GM19455 (cell line): ENCODE data around the gene PLAU.
"Not testable (repeated sequence)": the region's sequence is repeated elsewhere in the genome, so short reads cannot be mapped to it uniquely, and the experiment has no call there.

Experiments used
- ATAC-seq: cut with Tn5 transposase; IDR thresholded peaks from one replicate; pipeline ENCODE4 v1.9.1; 2021; ENCODE audit not compliant: unreplicated experiment

PLAU gene

GRCh38 chr10:73948947-73949633 lies 38.2 kb downstream of the PLAU start:
- no peak for ATAC-seq

- no peak for ATAC-seq
Observed at GRCh38 chr10:73950155-73950948, 39.4 kb downstream of the PLAU start.

GRCh38 chr10:73953665-73954064 lies 42.7 kb downstream of the PLAU start:
- ATAC-seq, result no peak

DNA sequence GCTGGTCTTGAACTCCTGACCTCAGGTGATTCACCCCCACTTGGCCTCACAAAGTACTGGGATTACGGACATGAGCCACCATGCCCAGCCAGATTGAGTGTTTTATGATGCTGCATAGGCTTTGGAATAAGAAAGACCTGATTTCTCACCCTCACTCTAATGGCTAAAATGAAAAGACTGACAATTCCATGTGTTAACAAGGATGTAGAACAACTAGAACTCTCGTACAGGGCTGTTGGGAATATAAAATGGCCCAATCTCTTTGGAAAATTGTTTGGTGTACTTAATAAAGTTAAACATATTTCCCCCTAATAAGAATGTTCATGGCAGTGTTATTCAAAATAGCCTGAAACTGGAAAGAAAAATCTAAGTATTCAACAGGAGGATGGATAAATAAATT lies 43.8 kb downstream of the PLAU start:
- ATAC-seq, result no peak

GRCh38 chr10:73955719-73956118 lies 44.8 kb downstream of the PLAU start:
- ATAC-seq, result no peak

DNA sequence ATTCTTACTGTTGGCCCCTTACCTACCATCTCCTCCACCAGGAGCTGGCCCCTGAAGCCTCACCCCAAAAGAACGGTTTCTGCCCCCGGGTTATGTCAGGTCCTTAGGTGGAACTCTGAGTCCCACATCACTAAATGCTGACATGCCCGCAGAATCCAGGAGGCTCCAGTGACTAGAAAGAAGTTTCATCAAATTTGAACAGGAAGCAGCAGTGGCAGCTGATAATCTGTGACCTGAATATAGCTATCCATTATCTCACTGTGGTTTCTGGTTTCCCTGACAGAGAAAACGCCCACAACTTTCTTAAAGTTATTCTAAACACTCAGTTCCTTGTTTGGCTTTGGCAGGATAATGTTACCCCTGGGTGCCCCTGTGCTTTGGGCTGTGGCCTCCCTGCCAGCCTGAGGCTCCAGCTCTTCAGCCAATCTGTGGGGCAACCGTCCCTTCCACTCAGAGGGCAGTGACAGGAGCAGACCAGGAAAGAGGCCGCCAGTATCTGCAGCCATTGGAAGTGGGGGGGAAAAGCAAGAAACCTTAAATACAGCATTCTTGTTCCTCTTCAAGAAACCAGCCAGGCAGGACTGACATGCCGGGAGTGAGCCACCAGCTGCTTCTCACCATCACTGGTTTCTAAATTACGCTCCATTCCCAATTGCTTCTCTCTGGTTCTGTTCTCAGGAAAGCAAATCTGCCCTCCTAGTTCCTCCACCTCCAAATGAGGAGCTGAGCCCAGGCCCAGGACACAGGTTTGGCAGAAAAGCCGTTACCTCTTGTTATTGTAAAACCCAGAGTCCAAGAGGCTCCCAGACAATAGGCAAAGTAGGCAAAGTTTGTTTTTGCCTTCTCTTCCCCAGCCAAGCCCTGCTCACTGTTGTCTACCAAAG lies 45.8 kb downstream of the PLAU start:
- ATAC-seq, result no peak

GRCh38 chr10:73959484-73960243 lies 48.7 kb downstream of the PLAU start:
- peak; percentile 46 for ATAC-seq

- ATAC-seq, result no peak
Observed at GRCh38 chr10:73962386-73962785, 51.5 kb downstream of the PLAU start.

DNA sequence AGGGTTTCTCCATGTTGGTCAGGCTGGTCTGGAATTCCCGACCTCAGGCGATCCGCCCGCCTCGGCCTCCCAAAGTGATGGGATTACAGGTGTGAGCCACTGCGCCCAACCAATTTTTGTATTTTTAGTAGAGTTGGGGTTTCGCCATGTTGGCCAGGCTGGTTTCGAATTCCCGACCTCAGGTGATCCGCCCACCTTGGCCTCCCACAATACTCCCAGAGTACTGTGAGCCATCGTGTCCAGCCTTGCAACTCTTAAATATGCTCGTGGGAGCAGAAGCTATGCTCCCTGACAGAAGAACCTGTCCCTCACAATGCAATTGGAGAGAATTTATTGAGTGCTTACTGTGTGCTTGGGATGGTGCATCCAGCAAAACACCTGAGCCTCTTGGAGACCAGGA lies 52.6 kb downstream of the PLAU start:
- ATAC-seq, result not testable (repeated sequence)

- no peak for ATAC-seq
Observed at GRCh38 chr10:73964743-73965142, 53.8 kb downstream of the PLAU start.

DNA sequence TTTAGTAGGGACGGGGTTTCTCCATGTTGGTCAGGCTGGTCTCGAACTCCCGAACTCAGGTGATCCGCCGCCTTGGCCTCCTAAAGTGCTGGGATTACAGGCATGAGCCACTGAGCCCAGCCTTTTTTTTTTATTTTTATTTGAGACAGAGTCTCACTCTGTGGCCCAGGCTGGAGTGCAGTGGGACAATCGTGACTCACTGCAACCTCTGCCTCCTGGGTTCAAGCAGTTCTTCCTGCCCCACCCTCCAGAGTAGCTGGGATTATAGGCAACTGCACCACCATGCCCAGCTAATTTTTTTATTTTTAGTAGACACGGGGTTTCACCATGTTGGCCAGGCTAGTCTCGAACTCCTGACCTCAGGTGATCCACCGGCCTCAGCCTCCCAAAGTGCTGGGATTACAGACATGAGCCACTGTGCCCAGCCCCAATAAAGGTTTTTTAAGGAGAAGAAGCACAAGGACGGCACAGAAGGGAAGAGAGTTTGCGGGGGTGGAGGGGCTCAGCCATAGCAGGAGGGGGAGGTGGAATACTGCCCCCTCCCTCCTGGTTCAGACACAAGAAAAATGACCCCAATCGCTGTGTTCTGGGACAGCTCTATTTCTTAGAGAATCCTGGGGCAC lies 54.4 kb downstream of the PLAU start:
- not testable (repeated sequence) for ATAC-seq

DNA sequence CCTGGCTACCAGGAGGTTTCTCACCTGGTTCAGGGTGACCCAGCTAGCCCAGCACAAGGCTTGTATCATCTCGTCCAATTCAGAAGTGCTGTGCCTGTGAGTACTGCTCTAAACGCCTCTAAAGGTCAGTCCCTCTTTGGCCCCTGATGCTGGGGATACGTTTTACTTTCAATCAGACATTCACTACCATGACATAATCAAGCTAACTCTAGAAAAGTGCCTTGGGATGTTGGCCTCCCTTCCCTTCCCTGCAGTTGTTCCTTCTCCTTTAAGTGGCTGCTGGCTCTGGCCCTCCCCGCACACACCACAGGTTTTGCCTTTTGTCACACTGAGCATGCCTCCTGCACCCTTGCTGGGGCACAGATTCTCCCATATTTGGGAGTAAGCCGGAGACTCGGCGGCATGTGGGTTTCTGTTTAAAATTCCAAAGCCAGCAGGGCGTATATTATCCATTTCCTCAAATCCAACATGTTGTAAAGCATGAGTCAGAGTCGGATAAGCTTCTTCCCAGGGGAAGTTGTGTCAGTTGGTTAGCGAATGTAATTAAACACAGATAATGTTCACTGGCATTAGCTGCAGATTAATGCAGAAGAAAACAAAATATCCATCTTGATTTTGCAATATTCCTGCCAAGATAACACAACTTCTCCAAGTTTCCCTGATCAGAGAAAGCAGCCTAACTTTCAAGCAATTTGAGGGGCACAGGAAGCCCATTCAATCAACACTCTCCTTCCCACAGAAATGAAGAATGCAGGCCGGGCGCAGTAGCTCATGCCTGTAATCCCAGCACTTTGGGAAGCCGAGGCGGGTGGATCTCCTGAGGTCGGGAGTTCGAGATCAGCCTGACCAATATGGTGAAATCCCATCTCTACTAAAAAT lies 55.2 kb downstream of the PLAU start:
- no peak for ATAC-seq

- no peak for ATAC-seq
Observed at GRCh38 chr10:73967022-73967429, 56.1 kb downstream of the PLAU start.
